Measurements from ENCODE around the gene XBP1. TPM values are rescaled to one million over a fixed set of nuclear protein-coding genes. Genes with fewer than 3 reads are reported as not detected.

XBP1 gene
- total and polyA plus RNA-seq, 10 of the 15 experiments (the other 5 are each of a cell fraction or from before 2014, with no cell fraction given) = 44.5 to 313 (median 149) TPM

GRCh38 chr22:28772633-28773460, 27.5 kb downstream of the XBP1 start, which contains the start of gene CCDC117 (continued):
- no peak for TF ChIP-seq CEBPZ (IDR thresholded peaks at IDR 0.05; ENCODE audit: low read depth, low read length)
- TF ChIP-seq RB1 (IDR thresholded peaks at IDR 0.05; ENCODE audit: borderline replicate concordance) = peak; percentile 67; the same call in 1 of the 2 replicates
- TF ChIP-seq SUZ12 (IDR thresholded peaks at IDR 0.05; ENCODE audit: unreplicated experiment) = no peak
- no peak for TF ChIP-seq HDAC6 (IDR thresholded peaks at IDR 0.05; ENCODE audit: unreplicated experiment)
- no peak for TF ChIP-seq TCF7 (IDR thresholded peaks at IDR 0.05; ENCODE audit: borderline replicate concordance)
- TF ChIP-seq SIX5 (IDR thresholded peaks at IDR 0.05; ENCODE audit: low read depth, low read length, severe bottlenecking) = peak; percentile 93
- no peak for TF ChIP-seq SREBF2 (IDR thresholded peaks at IDR 0.05; ENCODE audit: low read length)
- TF ChIP-seq CBX3 (IDR thresholded peaks at IDR 0.05; ENCODE audit: borderline replicate concordance, low read depth) = no peak
- no peak for TF ChIP-seq HDGF (IDR thresholded peaks at IDR 0.05)
- TF ChIP-seq POLR2AphosphoS5 (IDR thresholded peaks at IDR 0.05; ENCODE audit: low read length) = peak; percentile 83
- no peak for TF ChIP-seq RFX5 (IDR thresholded peaks at IDR 0.05; ENCODE audit: low read depth, low read length)
- TF ChIP-seq NFYA (IDR thresholded peaks at IDR 0.05; ENCODE audit: borderline replicate concordance, low read depth, low read length) = no peak
- no peak for TF ChIP-seq ATF2 (IDR thresholded peaks at IDR 0.05; ENCODE audit: low read length)
- TF ChIP-seq CHD2 (IDR thresholded peaks at IDR 0.05; ENCODE audit: borderline replicate concordance, low read depth, low read length) = peak; percentile 82
- no peak for TF ChIP-seq SMAD1 (IDR thresholded peaks at IDR 0.05; ENCODE audit: low read depth, partially characterized antibody)
- TF ChIP-seq HCFC1 (IDR thresholded peaks at IDR 0.05; ENCODE audit: low read length) = peak; percentile 96
- no peak for TF ChIP-seq KLF5 (IDR thresholded peaks at IDR 0.05; ENCODE audit: partially characterized antibody)
- no peak for TF ChIP-seq YY1 (IDR thresholded peaks at IDR 0.05; ENCODE audit: low read depth, low read length)
- TF ChIP-seq JUNB (IDR thresholded peaks at IDR 0.05) = no peak
- TF ChIP-seq IKZF1 (conservative IDR thresholded peaks at IDR 0.05) = peak; percentile 96
- TF ChIP-seq POLR2A (IDR thresholded peaks at IDR 0.05; ENCODE audit: low read depth, low read length) = peak; percentile 82
- no peak for TF ChIP-seq MLLT1 (IDR thresholded peaks at IDR 0.05)
- TF ChIP-seq TBL1XR1 (IDR thresholded peaks at IDR 0.05; ENCODE audit: low read depth, low read length) = no peak
- TF ChIP-seq, protein P1, sequence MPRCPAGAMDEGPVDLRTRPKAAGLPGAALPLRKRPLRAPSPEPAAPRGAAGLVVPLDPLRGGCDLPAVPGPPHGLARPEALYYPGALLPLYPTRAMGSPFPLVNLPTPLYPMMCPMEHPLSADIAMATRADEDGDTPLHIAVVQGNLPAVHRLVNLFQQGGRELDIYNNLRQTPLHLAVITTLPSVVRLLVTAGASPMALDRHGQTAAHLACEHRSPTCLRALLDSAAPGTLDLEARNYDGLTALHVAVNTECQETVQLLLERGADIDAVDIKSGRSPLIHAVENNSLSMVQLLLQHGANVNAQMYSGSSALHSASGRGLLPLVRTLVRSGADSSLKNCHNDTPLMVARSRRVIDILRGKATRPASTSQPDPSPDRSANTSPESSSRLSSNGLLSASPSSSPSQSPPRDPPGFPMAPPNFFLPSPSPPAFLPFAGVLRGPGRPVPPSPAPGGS (IDR thresholded peaks at IDR 0.05; ENCODE audit: borderline replicate concordance, insufficient read depth, low read depth, low read length, poor library complexity, severe bottlenecking) = peak; percentile 17
- TF ChIP-seq KAT2A (conservative IDR thresholded peaks at IDR 0.05; ENCODE audit: control insufficient read depth, low read depth, low read length) = no peak

Data from GM12878 (cell line).